ENCODE measurements around the gene BEAN1. TPM values are rescaled to one million over a fixed set of nuclear protein-coding genes. Genes with fewer than 3 reads are reported as not detected.
A peak's percentile ranks its signal among the peaks of the same experiment; 100 is the strongest.

BEAN1 gene
- total RNA-seq, 1 donor from 2014 or later: 0.87 TPM

GRCh38 chr16:66426112-66427035, 721 bp upstream of the BEAN1 start:
- ATAC-seq (peak; percentile 21), DNase-seq (no peak)
- Histone ChIP-seq H3K27ac (no peak overlapping the region), H3K36me3 (no peaks in the 10 kb centered on the region), H3K4me3 (peak overlapping the region; percentile 32), H3K27me3 (peaks cover 25% of the 10 kb centered on the region), H3K9me3 (no peaks in the 10 kb centered on the region), H3K4me1 (peaks cover 16% of the 10 kb centered on the region)
- intact Hi-C loops (cut with DNase I): no loop called here
- no peak for TF ChIP-seq CTCF (IDR thresholded peaks at IDR 0.05)

- no peak for DNase-seq
- Histone ChIP-seq H3K27me3 (peaks cover 25% of the 10 kb centered on the region), H3K27ac (no peak overlapping the region), H3K4me3 (peak overlapping the region; percentile 45), H3K36me3 (no peaks in the 10 kb centered on the region), H3K4me1 (peaks cover 16% of the 10 kb centered on the region), H3K9me3 (no peaks in the 10 kb centered on the region)
- no peak for TF ChIP-seq CTCF (IDR thresholded peaks at IDR 0.05)
- peak; percentile 64 for ATAC-seq
- intact Hi-C loops (cut with DNase I): no loop called here
These were observed 981 bp downstream of the BEAN1 start for GRCh38 chr16:66427871-66428681.

GRCh38 chr16:66428682-66429251, 1.7 kb downstream of the BEAN1 start:
- peaks cover 25% of the 10 kb centered on the region for H3K27me3 ChIP-seq
- DNase-seq (no peak), ATAC-seq (no peak)
- H3K4me1 ChIP-seq: peaks cover 16% of the 10 kb centered on the region
- TF ChIP-seq CTCF (IDR thresholded peaks at IDR 0.05): no peak
- intact Hi-C loops (cut with DNase I): no loop called here
- H3K27ac ChIP-seq: no peak overlapping the region
- no peaks in the 10 kb centered on the region for H3K36me3 ChIP-seq
- H3K4me3 ChIP-seq: no peak overlapping the region
- no peaks in the 10 kb centered on the region for H3K9me3 ChIP-seq

- no peaks in the 10 kb centered on the region for H3K36me3 ChIP-seq
- no peaks in the 10 kb centered on the region for H3K9me3 ChIP-seq
- TF ChIP-seq CTCF (IDR thresholded peaks at IDR 0.05): no peak
- DNase-seq: no peak
- intact Hi-C loops (cut with DNase I): no loop called here
- ATAC-seq: no peak
- peaks cover 21% of the 10 kb centered on the region for H3K27me3 ChIP-seq
- H3K4me1 ChIP-seq: peaks cover 16% of the 10 kb centered on the region
- no peak overlapping the region for H3K4me3 ChIP-seq
- H3K27ac ChIP-seq: no peak overlapping the region
These were observed 2.3 kb downstream of the BEAN1 start for GRCh38 chr16:66429290-66429962.

- intact Hi-C loops (cut with DNase I): no loop called here
- TF ChIP-seq CTCF (IDR thresholded peaks at IDR 0.05): no peak
- Histone ChIP-seq H3K36me3 (no peaks in the 10 kb centered on the region), H3K4me3 (no peak overlapping the region), H3K4me1 (peaks cover 16% of the 10 kb centered on the region), H3K27ac (no peak overlapping the region), H3K27me3 (peaks cover 21% of the 10 kb centered on the region), H3K9me3 (no peaks in the 10 kb centered on the region)
- DNase-seq (no peak), ATAC-seq (no peak)
These were observed 3.1 kb downstream of the BEAN1 start for GRCh38 chr16:66430214-66430613.
